Epidermal melanocyte (primary cell): Measurements from ENCODE around the gene TPCN2.

Experiments
- DNase-seq: peaks from one replicate; pipeline ENCODE4 v3.0.0; 2011; ENCODE audit warnings: low spot score; ENCODE audit not compliant: insufficient read length

The TPCN2 gene

GRCh38 chr11:69110451-69110850 is 61.7 kb downstream of the TPCN2 start:
- no peak for DNase-seq

GRCh38 chr11:69111624-69112542 is 63.2 kb downstream of the TPCN2 start:
- DNase-seq: no peak

GRCh38 chr11:69113226-69113625 is 64.5 kb downstream of the TPCN2 start:
- DNase-seq: no peak

GRCh38 chr11:69113646-69114340 is 65.1 kb downstream of the TPCN2 start:
- no peak for DNase-seq

GRCh38 chr11:69114362-69114761 is 65.6 kb downstream of the TPCN2 start:
- no peak for DNase-seq

GRCh38 chr11:69114811-69115523 is 66.2 kb downstream of the TPCN2 start:
- no peak for DNase-seq

- no peak for DNase-seq
These were observed 67.1 kb downstream of the TPCN2 start for GRCh38 chr11:69115586-69116560.

- DNase-seq: no peak
These were observed 67.9 kb downstream of the TPCN2 start for GRCh38 chr11:69116671-69117070.

- no peak for DNase-seq
These were observed 70.5 kb downstream of the TPCN2 start for GRCh38 chr11:69119190-69119589.

- DNase-seq: no peak
These were observed 71.6 kb downstream of the TPCN2 start for GRCh38 chr11:69120096-69120875.

- DNase-seq: no peak
These were observed 72.3 kb downstream of the TPCN2 start for GRCh38 chr11:69121021-69121420.

- no peak for DNase-seq
These were observed 73.0 kb downstream of the TPCN2 start for GRCh38 chr11:69121621-69122325.

GRCh38 chr11:69122326-69122629 is 73.5 kb downstream of the TPCN2 start:
- no peak for DNase-seq

- peak; percentile 77 for DNase-seq
These were observed 74.1 kb downstream of the TPCN2 start for GRCh38 chr11:69122630-69123431.

GRCh38 chr11:69123593-69124545 is 75.1 kb downstream of the TPCN2 start:
- DNase-seq: no peak

- no peak for DNase-seq
These were observed 77.1 kb downstream of the TPCN2 start for GRCh38 chr11:69125861-69126260.

- no peak for DNase-seq
These were observed 77.6 kb downstream of the TPCN2 start for GRCh38 chr11:69126286-69126685.
